HFFc6 (cell line): ENCODE measurements around the gene GTSE1. TPM values are rescaled to one million over a fixed set of nuclear protein-coding genes. Genes with fewer than 3 reads are reported as not detected.

Experiments
- DNase-seq: peaks from one replicate; pipeline ENCODE4 v3.0.0-alpha.2; 2018
- H3K27ac Mint-ChIP-seq: 2 replicates; pipeline ENCODE4 v1.8.0; 2020; ENCODE audit warnings: mild to moderate bottlenecking, mixed read lengths
- H3K27me3 Mint-ChIP-seq: 2 replicates; pipeline ENCODE4 v1.8.0; 2021; ENCODE audit warnings: mild to moderate bottlenecking, moderate library complexity, mixed read lengths; ENCODE audit not compliant: insufficient read depth
- H3K36me3 Mint-ChIP-seq: 2 replicates; pipeline ENCODE4 v1.8.0; 2021; ENCODE audit warnings: low read depth, mixed read lengths
- H3K4me1 Mint-ChIP-seq: 2 replicates; pipeline ENCODE4 v1.8.0; 2020; ENCODE audit warnings: low read depth, mixed read lengths
- H3K4me3 Mint-ChIP-seq: 2 replicates; pipeline ENCODE4 v1.8.0; 2020; ENCODE audit warnings: mild to moderate bottlenecking, moderate library complexity, mixed read lengths
- H3K9me3 Mint-ChIP-seq: 2 replicates; pipeline ENCODE4 v1.8.0; 2020; ENCODE audit warnings: mild to moderate bottlenecking, mixed read lengths
- total RNA-seq, 6 experiments: library from RNA; stranded (reverse); fragmentation: NEBNext Ultra II Directional; extraction: Animal tissue kit (Norgen Biotek cat#: 25700); gene quantifications; 2 replicates in 1 of 6; 3 replicates in 5 of 6; pipeline ENCODE4 v1.2.3, GENCODE V29; 2021
- TF ChIP-seq, protein P1 (sequence below): fragments of 200-600 bp; sonication (generic); IDR thresholded peaks from 2 replicates; pipeline ENCODE4 v1.5.0; 2021; ENCODE audit warnings: antibody characterized with exemption, mild to moderate bottlenecking

The GTSE1 gene
- total RNA-seq, 6 experiments from 2014 or later, result 12.4 to 30.5 (median 27.9) TPM

DNA sequence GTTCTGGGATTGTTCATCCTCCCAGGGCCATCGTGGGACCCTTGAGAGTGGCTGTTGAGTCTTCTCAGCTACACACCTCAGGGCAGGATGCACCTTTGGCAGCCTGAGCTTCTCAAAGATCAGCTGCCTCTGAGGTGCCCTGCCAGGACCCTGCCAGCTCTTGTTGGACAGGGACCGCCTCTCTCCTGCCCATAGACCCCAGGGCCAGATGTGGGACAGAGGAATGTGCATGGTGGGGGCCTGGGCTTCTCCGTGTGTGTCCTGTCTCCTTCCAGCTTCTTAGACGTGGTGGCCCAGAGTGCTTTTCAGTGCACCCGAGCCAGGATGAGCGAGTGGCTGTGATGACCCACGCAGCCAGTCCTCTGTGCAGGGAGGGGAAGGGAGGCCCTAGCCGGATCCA lies 32.9 kb downstream of the GTSE1 start:
- DNase-seq, result no peak
- H3K36me3 Mint-ChIP-seq, result peaks cover 18% of the 10 kb centered on the region; the same call in 1 of the 2 replicates

DNA sequence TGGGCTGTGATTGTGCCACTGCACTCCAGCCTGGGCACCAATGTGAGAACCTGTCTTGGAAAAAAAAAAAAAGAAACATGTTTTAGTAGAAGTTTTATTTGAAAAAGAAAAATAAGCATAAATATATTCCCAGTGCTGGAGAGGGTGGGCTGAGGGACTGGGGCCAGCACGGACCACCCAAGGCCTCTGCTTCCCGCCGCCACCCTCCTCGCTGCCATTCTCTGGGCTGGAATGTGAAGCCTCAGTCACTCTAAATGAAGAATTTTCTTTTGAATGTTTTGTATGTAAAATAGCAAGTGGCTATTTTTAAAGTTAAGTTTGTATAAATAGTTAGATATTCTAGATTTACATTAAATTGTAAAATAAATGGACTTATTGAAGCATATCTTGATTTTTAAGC lies 33.8 kb downstream of the GTSE1 start:
- no peaks in the 10 kb centered on the region for H3K9me3 Mint-ChIP-seq
- H3K4me3 Mint-ChIP-seq, result no peak overlapping the region
- H3K36me3 Mint-ChIP-seq, result peaks cover 19% of the 10 kb centered on the region; the same call in 1 of the 2 replicates
- peaks cover 4% of the 10 kb centered on the region for H3K27me3 Mint-ChIP-seq
- no peak overlapping the region for H3K27ac Mint-ChIP-seq
- TF ChIP-seq, protein P1, sequence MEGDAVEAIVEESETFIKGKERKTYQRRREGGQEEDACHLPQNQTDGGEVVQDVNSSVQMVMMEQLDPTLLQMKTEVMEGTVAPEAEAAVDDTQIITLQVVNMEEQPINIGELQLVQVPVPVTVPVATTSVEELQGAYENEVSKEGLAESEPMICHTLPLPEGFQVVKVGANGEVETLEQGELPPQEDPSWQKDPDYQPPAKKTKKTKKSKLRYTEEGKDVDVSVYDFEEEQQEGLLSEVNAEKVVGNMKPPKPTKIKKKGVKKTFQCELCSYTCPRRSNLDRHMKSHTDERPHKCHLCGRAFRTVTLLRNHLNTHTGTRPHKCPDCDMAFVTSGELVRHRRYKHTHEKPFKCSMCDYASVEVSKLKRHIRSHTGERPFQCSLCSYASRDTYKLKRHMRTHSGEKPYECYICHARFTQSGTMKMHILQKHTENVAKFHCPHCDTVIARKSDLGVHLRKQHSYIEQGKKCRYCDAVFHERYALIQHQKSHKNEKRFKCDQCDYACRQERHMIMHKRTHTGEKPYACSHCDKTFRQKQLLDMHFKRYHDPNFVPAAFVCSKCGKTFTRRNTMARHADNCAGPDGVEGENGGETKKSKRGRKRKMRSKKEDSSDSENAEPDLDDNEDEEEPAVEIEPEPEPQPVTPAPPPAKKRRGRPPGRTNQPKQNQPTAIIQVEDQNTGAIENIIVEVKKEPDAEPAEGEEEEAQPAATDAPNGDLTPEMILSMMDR, result no peak
- DNase-seq, result no peak
- H3K4me1 Mint-ChIP-seq, result peaks cover 9% of the 10 kb centered on the region; the same call in 1 of the 2 replicates

More for the DNA sequence above, 32.9 kb downstream of the GTSE1 start:
- H3K9me3 Mint-ChIP-seq, result no peaks in the 10 kb centered on the region
- no peak overlapping the region for H3K27ac Mint-ChIP-seq
- H3K27me3 Mint-ChIP-seq, result peaks cover 4% of the 10 kb centered on the region
- TF ChIP-seq, protein P1, result no peak
- H3K4me3 Mint-ChIP-seq, result no peak overlapping the region
- peaks cover 4% of the 10 kb centered on the region; the same call in 1 of the 2 replicates for H3K4me1 Mint-ChIP-seq

DNA sequence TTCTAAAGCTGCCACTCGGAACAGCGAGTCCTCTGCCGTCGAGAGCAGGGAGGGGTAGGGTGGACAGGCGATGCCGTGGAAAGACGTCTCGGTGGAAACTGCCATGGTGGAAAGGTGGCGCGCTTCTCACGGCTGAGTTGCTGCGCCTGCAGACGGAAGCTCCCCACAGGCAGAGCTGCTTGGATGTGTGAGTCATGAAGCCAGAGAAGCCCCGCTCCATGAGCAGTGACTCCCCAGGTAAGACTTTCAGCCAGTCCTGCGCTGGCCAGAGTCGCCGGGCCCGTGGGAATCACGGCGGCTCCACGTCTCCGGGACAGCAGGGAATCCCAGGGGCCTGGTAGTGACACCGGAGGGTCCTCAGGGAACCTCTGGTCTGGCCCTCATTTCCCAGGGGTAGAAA lies 34.8 kb downstream of the GTSE1 start:
- TF ChIP-seq, protein P1, result no peak
- Mint-ChIP-seq H3K27ac (no peak overlapping the region), H3K27me3 (peaks cover 4% of the 10 kb centered on the region; the same call in 1 of the 2 replicates), H3K4me3 (no peak overlapping the region), H3K9me3 (no peaks in the 10 kb centered on the region), H3K36me3 (peaks cover 16% of the 10 kb centered on the region; the same call in 1 of the 2 replicates), H3K4me1 (peaks cover 12% of the 10 kb centered on the region)
- DNase-seq, result no peak

DNA sequence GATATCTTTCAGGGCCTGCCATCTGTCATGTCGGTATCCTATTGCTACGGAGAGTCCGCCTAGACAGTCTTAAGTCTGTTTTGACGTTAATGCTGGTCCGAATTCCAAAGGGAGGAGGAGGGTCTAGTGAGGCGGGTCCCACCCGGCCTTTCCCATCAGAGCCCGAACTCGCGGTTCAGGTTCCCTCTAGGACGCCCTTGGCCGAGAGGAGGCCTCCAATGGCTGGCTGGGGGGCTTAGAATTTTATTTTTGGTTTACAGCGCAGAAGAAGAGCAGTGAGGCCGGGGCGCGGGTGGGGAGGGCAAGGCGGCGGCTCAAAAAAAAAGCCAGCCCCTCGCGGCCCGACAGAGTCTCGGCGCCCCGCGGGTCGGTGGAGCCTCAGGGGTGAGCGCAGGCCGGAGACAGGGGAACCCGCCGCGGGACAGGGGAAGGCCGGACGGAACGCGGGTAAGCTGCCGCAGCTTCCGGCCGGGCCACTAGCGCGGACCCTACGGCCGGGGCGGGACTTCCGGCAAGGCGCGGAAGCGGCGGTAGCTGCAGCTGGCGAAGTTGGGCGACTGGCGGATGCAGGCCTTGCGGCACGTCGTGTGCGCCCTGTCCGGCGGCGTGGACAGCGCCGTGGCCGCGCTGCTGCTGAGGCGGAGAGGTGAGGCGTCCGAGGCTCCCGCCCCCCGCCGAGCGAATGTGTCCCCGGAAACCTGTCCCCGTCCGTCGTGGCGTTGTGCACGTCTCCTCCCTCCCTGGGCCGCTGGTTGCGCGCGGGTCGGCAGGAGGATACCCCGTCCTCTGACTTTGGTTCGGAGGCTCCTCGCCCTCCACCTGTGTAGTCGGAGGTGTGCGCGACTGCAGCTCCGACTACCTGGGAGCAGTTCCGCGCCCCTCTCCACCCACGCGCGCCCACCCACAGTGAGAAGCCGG lies 38.8 kb downstream of the GTSE1 start, which contains the start of gene TRMU:
Gene TRMU (plus strand): TSS at position 514 of the 918 bp plus-strand sequence. CDS start 51 bp downstream, at position 565.
- Mint-ChIP-seq H3K9me3 (no peaks in the 10 kb centered on the region), H3K4me1 (peaks cover 19% of the 10 kb centered on the region), H3K27me3 (peaks cover 6% of the 10 kb centered on the region; the same call in 1 of the 2 replicates), H3K4me3 (peak within 1 kb of the TSS; percentile 97), H3K27ac (peak within 1 kb of the TSS; percentile 93), H3K36me3 (peaks cover 20% of the 10 kb centered on the region; the same call in 1 of the 2 replicates)
- TF ChIP-seq, protein P1, result no peak
- DNase-seq, result peak; percentile 78

DNA sequence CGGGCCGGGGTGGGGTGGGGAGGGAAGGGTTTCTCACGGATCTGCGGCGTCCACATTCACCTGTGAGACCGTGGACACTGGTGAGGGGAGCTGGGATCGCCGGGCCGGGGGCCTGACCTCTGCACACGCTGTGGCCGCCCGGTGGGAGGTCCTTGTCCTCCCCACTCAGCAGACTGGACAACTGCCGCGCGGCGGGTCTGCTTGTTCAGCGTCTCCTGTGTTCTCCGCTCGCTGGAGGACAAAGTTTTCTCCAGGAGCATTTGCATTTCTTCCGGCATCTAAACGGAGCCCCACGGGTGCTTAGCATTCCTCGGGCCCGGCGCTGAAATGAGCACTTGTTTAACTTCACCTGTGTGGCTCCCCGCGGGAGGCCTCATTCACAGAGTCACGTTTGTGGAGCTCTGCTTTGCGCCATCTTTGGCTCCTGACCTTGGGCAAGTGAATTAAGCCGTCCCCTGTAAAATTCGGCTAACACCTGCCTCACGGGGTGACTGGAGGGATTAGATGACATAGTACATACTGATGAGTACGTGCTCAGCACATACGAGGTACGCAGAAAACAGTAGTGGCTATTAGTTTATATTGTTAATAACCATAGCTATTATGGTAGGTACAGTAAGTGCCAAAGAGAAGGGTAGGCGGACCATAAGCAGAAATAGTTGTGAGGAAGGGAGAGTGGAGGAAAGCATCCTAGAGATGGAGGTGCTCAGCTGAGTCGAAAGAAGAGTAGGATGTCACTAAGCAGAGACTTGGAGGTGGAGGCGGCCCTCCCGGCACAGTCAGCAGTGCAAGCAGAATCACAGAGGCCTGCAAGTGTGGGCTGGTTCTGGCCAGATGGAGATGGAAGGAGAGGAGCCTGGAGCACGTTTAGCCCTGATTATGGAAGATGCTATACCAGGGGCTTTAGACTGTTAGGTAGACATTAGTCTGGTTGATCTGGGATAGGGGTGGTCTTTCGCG lies 39.7 kb downstream of the GTSE1 start:
- Mint-ChIP-seq H3K36me3 (peaks cover 25% of the 10 kb centered on the region; the same call in 1 of the 2 replicates), H3K9me3 (no peaks in the 10 kb centered on the region), H3K27ac (peak overlapping the region; percentile 83), H3K4me1 (peaks cover 19% of the 10 kb centered on the region), H3K27me3 (peaks cover 6% of the 10 kb centered on the region; the same call in 1 of the 2 replicates), H3K4me3 (peak overlapping the region; percentile 97)
- peak; percentile 28 for DNase-seq
- TF ChIP-seq, protein P1, result no peak
